ENCODE results near the gene AUTS2.

Gene AUTS2

DNA sequence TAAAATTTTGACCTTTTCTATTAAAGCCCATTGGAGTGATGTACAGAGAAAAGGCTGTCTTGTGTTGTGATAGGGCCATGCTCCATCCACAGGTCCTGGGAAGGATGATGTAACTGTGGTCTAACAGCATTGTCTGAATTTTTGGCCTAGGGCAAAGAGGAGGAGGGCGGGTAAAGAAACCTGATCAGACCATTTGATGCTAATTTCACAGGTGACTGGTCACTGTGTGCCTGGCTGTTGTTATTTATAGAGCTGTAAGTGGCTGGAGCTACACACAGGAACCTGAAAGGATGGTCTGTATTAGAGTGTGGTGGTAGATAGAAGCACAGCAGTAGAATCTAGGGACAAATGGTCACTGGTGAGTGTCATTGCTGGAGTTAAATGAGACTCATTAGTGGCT, 182.1 kb downstream of the AUTS2 start (continued):
- TF ChIP-seq ZNF335 (tag by site-specific recombination; conservative IDR thresholded peaks at IDR 0.05) (no peak; the same call in none of the 2 replicates), ZNF140 (tag by site-specific recombination; IDR thresholded peaks at IDR 0.05) (no peak), ZNF629 (tag by site-specific recombination; IDR thresholded peaks at IDR 0.05) (peak; percentile 88), ZNF2 (tag by site-specific recombination; IDR thresholded peaks at IDR 0.05) (no peak), ZNF548 (tag by site-specific recombination; IDR thresholded peaks at IDR 0.05) (no peak), ZEB2 (tag by site-specific recombination; IDR thresholded peaks at IDR 0.05) (peak; percentile 91), ZNF529 (tag by site-specific recombination; IDR thresholded peaks at IDR 0.05; ENCODE audit: insufficient replicate concordance) (no peak), ZNF777 (tag by site-specific recombination; IDR thresholded peaks at IDR 0.05; ENCODE audit: borderline replicate concordance) (no peak), ZNF843 (tag by site-specific recombination; IDR thresholded peaks at IDR 0.05) (peak; percentile 82), KLF7 (tag by site-specific recombination; IDR thresholded peaks at IDR 0.05; ENCODE audit: borderline replicate concordance) (peak; percentile 30; the same call in 1 of the 2 replicates), ZBTB44 (tag by site-specific recombination; IDR thresholded peaks at IDR 0.05) (peak; percentile 12; the same call in 1 of the 2 replicates), GFI1B (tag by site-specific recombination; IDR thresholded peaks at IDR 0.05) (no peak), ZFP69B (tag by site-specific recombination; IDR thresholded peaks at IDR 0.05) (no peak)
- TF ChIP-seq, protein P1, sequence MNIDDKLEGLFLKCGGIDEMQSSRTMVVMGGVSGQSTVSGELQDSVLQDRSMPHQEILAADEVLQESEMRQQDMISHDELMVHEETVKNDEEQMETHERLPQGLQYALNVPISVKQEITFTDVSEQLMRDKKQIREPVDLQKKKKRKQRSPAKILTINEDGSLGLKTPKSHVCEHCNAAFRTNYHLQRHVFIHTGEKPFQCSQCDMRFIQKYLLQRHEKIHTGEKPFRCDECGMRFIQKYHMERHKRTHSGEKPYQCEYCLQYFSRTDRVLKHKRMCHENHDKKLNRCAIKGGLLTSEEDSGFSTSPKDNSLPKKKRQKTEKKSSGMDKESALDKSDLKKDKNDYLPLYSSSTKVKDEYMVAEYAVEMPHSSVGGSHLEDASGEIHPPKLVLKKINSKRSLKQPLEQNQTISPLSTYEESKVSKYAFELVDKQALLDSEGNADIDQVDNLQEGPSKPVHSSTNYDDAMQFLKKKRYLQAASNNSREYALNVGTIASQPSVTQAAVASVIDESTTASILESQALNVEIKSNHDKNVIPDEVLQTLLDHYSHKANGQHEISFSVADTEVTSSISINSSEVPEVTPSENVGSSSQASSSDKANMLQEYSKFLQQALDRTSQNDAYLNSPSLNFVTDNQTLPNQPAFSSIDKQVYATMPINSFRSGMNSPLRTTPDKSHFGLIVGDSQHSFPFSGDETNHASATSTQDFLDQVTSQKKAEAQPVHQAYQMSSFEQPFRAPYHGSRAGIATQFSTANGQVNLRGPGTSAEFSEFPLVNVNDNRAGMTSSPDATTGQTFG (tag by site-specific recombination; IDR thresholded peaks at IDR 0.05; ENCODE audit: borderline replicate concordance), result no peak
- TF ChIP-seq, protein P2, sequence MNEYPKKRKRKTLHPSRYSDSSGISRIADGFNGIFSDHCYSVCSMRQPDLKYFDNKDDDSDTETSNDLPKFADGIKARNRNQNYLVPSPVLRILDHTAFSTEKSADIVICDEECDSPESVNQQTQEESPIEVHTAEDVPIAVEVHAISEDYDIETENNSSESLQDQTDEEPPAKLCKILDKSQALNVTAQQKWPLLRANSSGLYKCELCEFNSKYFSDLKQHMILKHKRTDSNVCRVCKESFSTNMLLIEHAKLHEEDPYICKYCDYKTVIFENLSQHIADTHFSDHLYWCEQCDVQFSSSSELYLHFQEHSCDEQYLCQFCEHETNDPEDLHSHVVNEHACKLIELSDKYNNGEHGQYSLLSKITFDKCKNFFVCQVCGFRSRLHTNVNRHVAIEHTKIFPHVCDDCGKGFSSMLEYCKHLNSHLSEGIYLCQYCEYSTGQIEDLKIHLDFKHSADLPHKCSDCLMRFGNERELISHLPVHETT (tag by site-specific recombination; IDR thresholded peaks at IDR 0.05), result peak; percentile 65; the same call in 1 of the 2 replicates
- TF ChIP-seq, protein P3, sequence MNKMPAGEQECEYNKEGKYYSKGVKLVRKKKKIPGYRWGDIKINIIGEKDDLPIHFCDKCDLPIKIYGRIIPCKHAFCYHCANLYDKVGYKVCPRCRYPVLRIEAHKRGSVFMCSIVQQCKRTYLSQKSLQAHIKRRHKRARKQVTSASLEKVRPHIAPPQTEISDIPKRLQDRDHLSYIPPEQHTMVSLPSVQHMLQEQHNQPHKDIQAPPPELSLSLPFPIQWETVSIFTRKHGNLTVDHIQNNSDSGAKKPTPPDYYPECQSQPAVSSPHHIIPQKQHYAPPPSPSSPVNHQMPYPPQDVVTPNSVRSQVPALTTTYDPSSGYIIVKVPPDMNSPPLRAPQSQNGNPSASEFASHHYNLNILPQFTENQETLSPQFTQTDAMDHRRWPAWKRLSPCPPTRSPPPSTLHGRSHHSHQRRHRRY (tag by site-specific recombination; IDR thresholded peaks at IDR 0.05), result no peak
- TF ChIP-seq, protein P4, sequence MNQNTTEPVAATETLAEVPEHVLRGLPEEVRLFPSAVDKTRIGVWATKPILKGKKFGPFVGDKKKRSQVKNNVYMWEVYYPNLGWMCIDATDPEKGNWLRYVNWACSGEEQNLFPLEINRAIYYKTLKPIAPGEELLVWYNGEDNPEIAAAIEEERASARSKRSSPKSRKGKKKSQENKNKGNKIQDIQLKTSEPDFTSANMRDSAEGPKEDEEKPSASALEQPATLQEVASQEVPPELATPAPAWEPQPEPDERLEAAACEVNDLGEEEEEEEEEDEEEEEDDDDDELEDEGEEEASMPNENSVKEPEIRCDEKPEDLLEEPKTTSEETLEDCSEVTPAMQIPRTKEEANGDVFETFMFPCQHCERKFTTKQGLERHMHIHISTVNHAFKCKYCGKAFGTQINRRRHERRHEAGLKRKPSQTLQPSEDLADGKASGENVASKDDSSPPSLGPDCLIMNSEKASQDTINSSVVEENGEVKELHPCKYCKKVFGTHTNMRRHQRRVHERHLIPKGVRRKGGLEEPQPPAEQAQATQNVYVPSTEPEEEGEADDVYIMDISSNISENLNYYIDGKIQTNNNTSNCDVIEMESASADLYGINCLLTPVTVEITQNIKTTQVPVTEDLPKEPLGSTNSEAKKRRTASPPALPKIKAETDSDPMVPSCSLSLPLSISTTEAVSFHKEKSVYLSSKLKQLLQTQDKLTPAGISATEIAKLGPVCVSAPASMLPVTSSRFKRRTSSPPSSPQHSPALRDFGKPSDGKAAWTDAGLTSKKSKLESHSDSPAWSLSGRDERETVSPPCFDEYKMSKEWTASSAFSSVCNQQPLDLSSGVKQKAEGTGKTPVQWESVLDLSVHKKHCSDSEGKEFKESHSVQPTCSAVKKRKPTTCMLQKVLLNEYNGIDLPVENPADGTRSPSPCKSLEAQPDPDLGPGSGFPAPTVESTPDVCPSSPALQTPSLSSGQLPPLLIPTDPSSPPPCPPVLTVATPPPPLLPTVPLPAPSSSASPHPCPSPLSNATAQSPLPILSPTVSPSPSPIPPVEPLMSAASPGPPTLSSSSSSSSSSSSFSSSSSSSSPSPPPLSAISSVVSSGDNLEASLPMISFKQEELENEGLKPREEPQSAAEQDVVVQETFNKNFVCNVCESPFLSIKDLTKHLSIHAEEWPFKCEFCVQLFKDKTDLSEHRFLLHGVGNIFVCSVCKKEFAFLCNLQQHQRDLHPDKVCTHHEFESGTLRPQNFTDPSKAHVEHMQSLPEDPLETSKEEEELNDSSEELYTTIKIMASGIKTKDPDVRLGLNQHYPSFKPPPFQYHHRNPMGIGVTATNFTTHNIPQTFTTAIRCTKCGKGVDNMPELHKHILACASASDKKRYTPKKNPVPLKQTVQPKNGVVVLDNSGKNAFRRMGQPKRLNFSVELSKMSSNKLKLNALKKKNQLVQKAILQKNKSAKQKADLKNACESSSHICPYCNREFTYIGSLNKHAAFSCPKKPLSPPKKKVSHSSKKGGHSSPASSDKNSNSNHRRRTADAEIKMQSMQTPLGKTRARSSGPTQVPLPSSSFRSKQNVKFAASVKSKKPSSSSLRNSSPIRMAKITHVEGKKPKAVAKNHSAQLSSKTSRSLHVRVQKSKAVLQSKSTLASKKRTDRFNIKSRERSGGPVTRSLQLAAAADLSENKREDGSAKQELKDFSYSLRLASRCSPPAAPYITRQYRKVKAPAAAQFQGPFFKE (tag by site-specific recombination; IDR thresholded peaks at IDR 0.05; ENCODE audit: borderline replicate concordance), result no peak
- TF ChIP-seq, protein P5, sequence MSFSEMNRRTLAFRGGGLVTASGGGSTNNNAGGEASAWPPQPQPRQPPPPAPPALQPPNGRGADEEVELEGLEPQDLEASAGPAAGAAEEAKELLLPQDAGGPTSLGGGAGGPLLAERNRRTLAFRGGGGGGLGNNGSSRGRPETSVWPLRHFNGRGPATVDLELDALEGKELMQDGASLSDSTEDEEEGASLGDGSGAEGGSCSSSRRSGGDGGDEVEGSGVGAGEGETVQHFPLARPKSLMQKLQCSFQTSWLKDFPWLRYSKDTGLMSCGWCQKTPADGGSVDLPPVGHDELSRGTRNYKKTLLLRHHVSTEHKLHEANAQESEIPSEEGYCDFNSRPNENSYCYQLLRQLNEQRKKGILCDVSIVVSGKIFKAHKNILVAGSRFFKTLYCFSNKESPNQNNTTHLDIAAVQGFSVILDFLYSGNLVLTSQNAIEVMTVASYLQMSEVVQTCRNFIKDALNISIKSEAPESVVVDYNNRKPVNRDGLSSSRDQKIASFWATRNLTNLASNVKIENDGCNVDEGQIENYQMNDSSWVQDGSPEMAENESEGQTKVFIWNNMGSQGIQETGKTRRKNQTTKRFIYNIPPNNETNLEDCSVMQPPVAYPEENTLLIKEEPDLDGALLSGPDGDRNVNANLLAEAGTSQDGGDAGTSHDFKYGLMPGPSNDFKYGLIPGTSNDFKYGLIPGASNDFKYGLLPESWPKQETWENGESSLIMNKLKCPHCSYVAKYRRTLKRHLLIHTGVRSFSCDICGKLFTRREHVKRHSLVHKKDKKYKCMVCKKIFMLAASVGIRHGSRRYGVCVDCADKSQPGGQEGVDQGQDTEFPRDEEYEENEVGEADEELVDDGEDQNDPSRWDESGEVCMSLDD (tag by site-specific recombination; IDR thresholded peaks at IDR 0.05), result no peak
- TF ChIP-seq, protein P6, sequence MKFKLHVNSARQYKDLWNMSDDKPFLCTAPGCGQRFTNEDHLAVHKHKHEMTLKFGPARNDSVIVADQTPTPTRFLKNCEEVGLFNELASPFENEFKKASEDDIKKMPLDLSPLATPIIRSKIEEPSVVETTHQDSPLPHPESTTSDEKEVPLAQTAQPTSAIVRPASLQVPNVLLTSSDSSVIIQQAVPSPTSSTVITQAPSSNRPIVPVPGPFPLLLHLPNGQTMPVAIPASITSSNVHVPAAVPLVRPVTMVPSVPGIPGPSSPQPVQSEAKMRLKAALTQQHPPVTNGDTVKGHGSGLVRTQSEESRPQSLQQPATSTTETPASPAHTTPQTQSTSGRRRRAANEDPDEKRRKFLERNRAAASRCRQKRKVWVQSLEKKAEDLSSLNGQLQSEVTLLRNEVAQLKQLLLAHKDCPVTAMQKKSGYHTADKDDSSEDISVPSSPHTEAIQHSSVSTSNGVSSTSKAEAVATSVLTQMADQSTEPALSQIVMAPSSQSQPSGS (tag by site-specific recombination; IDR thresholded peaks at IDR 0.05; ENCODE audit: low read depth), result 0 out of 2 replicates have a peak, but pooled peaks have one; percentile 36
- TF ChIP-seq, protein P7, sequence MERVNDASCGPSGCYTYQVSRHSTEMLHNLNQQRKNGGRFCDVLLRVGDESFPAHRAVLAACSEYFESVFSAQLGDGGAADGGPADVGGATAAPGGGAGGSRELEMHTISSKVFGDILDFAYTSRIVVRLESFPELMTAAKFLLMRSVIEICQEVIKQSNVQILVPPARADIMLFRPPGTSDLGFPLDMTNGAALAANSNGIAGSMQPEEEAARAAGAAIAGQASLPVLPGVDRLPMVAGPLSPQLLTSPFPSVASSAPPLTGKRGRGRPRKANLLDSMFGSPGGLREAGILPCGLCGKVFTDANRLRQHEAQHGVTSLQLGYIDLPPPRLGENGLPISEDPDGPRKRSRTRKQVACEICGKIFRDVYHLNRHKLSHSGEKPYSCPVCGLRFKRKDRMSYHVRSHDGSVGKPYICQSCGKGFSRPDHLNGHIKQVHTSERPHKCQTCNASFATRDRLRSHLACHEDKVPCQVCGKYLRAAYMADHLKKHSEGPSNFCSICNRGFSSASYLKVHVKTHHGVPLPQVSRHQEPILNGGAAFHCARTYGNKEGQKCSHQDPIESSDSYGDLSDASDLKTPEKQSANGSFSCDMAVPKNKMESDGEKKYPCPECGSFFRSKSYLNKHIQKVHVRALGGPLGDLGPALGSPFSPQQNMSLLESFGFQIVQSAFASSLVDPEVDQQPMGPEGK (tag by site-specific recombination; IDR thresholded peaks at IDR 0.05), result peak; percentile 53
